Kidney (tissue), 14 donors: Measurements from ENCODE around the gene ZNF569. TPM values are rescaled to one million over a fixed set of nuclear protein-coding genes. Genes with fewer than 3 reads are reported as not detected.

Experiments
- DNase-seq, 5 donors: peaks; one replicate each; pipeline ENCODE4 v3.0.0-alpha.2; 2013 to 2020
- FAIRE-seq: peaks from 2 replicates; lab custom pipeline; 2012; peaks lifted over from hg19 to GRCh38; lab: Jason Lieb, UNC
- H3K27ac ChIP-seq, 2 donors: one replicate each; pipeline ENCODE4 v1.7.0; 2013; ENCODE audit warnings: low read depth in 2 of 2, low read length in 2 of 2, inconsistent platforms in 1 of 2
- H3K27me3 ChIP-seq: one replicate; pipeline ENCODE4 v1.7.1; 2013; ENCODE audit warnings: low read length, inconsistent platforms; ENCODE audit not compliant: control insufficient read depth, insufficient read depth
- H3K36me3 ChIP-seq, 3 donors: one replicate each; pipeline versions ENCODE4 v1.7.0 to v1.7.1; 2013; ENCODE audit warnings: low read length in 3 of 3, control low read depth in 1 of 3, inconsistent platforms in 1 of 3; ENCODE audit not compliant: insufficient read depth in 3 of 3, control insufficient read depth in 2 of 3
- H3K4me1 ChIP-seq, 3 donors: one replicate each; pipeline versions ENCODE4 v1.7.0 to v1.7.1; 2013; ENCODE audit warnings: low read length in 3 of 3, inconsistent platforms in 1 of 3, low read depth in 1 of 3; ENCODE audit not compliant: control insufficient read depth in 2 of 3, insufficient read depth in 2 of 3
- H3K4me3 ChIP-seq, 3 donors: one replicate each; pipeline versions ENCODE4 v1.7.0 to v1.8.1; 2013; ENCODE audit warnings: low read length in 3 of 3, control low read depth in 1 of 3, inconsistent platforms in 1 of 3
- H3K9ac ChIP-seq, 3 donors: one replicate each; pipeline versions ENCODE4 v1.7.0 to v1.7.1; 2013; ENCODE audit warnings: low read length in 3 of 3, control low read depth in 1 of 3, inconsistent platforms in 1 of 3
- H3K9me3 ChIP-seq, 3 donors: one replicate each; pipeline versions ENCODE4 v1.7.0 to v1.7.1; 2013; ENCODE audit warnings: low read length in 3 of 3, control low read depth in 1 of 3, inconsistent platforms in 1 of 3; ENCODE audit not compliant: control insufficient read depth in 2 of 3, insufficient read depth in 1 of 3
- intact Hi-C: fragments of 100-400 bp; cut with DNase I; formaldehyde crosslinking; loops from one replicate; pipeline ENCODE4 v1.11.1; 2022
- polyA plus RNA-seq: library from polyadenylated mRNA; stranded (reverse); fragments of 350-450 nt; fragmentation: Illumina TruSeq; extraction: RNeasy Lipid Tissue Mini Kit (QIAGEN cat#74804); gene quantifications from one replicate; pipeline ENCODE4 v1.2.3, GENCODE V29; 2014; ENCODE audit warnings: low read depth, low replicate concordance; ENCODE audit not compliant: insufficient read depth
- total RNA-seq: library from RNA; stranded (reverse); fragmentation: NEBNext Ultra II Directional; extraction: Animal tissue kit (Norgen Biotek cat#: 25700); gene quantifications from one replicate; pipeline ENCODE4 v1.2.1, GENCODE V29; 2021
- TF ChIP-seq, protein P1 (sequence below): IDR thresholded peaks from 3 replicates; pipeline ENCODE4 v1.5.1; 2012; ENCODE audit warnings: mild to moderate bottlenecking, moderate library complexity, borderline replicate concordance; ENCODE audit not compliant: insufficient read depth; ENCODE audit errors: extremely low read depth
- donor health status: control.
- donor health status: control.
- donor health status: control.
- donor health status: control.
- donor health status: control.
- donor health status: DM: yes; HTN: yes; CAD: no.
- donor health status: Normal renal cell carcinoma (clear cell type).

ZNF569 gene
- total and polyA plus RNA-seq, 2 donors from 2014 or later = 2.7 to 6.9 TPM

- peak overlapping the region; percentile 89 to 94 (median 89) for H3K4me3 ChIP-seq
- no peaks in the 10 kb centered on the region for H3K9me3 ChIP-seq
- H3K27ac ChIP-seq = peak overlapping the region; percentile 95 to 98
- H3K4me1 ChIP-seq = peaks cover 0 to 15% (median 9%) of the 10 kb centered on the region in 3 donors
- H3K36me3 ChIP-seq = peaks cover 0 to 4% (median 0%) of the 10 kb centered on the region in 3 donors
- peak in 1 of 5 donors; percentile 54 for DNase-seq
- intact Hi-C loops = no loop called here
- no peaks in the 10 kb centered on the region for H3K27me3 ChIP-seq
- FAIRE-seq = no peak
- TF ChIP-seq, protein P1, sequence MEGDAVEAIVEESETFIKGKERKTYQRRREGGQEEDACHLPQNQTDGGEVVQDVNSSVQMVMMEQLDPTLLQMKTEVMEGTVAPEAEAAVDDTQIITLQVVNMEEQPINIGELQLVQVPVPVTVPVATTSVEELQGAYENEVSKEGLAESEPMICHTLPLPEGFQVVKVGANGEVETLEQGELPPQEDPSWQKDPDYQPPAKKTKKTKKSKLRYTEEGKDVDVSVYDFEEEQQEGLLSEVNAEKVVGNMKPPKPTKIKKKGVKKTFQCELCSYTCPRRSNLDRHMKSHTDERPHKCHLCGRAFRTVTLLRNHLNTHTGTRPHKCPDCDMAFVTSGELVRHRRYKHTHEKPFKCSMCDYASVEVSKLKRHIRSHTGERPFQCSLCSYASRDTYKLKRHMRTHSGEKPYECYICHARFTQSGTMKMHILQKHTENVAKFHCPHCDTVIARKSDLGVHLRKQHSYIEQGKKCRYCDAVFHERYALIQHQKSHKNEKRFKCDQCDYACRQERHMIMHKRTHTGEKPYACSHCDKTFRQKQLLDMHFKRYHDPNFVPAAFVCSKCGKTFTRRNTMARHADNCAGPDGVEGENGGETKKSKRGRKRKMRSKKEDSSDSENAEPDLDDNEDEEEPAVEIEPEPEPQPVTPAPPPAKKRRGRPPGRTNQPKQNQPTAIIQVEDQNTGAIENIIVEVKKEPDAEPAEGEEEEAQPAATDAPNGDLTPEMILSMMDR = no peak
- peak overlapping the region; percentile 64 to 93 (median 85) for H3K9ac ChIP-seq
Observed at GRCh38 chr19:37505958-37506386, 38.7 kb upstream of the ZNF569 start.

DNA sequence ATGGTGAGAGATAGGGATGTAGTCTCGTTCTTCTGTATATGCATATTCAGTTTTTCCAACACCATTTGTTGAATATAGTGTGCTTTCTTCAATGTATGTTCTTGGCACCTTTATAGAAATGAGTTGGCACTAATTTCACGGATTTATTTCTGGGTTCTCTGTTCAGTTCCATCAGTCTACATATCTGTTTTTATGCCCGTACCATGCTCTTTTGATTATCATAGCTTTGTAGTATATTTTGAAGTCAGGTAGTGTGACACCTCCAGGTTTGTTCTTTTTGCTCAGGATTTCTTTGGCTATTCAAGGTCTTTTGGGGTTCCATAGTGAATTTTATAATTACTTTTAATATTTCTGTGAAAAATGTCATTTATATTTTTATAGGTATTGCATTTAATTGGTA is 25.0 kb upstream of the ZNF569 start:
- intact Hi-C loops = no loop called here
- no peak overlapping the region for H3K9ac ChIP-seq
- FAIRE-seq = no peak

GRCh38 chr19:37484406-37485168 is 17.3 kb upstream of the ZNF569 start:
- Histone ChIP-seq H3K4me3 (peak overlapping the region in 2 of 3 donors; percentile 40 to 54), H3K36me3 (peaks cover 29 to 41% (median 30%) of the 10 kb centered on the region in 3 donors), H3K9me3 (peaks cover 15 to 75% (median 55%) of the 10 kb centered on the region in 3 donors), H3K27ac (no peak overlapping the region), H3K4me1 (no peaks in the 10 kb centered on the region), H3K9ac (no peak overlapping the region), H3K27me3 (no peaks in the 10 kb centered on the region)
- DNase-seq (no peak), FAIRE-seq (no peak)
- intact Hi-C loops = no loop called here
- TF ChIP-seq, protein P1 = no peak

More for the DNA sequence above, 25.0 kb upstream of the ZNF569 start:
- DNase-seq = no peak
- H3K36me3 ChIP-seq = no peaks in the 10 kb centered on the region
- no peak overlapping the region for H3K27ac ChIP-seq
- no peaks in the 10 kb centered on the region for H3K27me3 ChIP-seq
- H3K9me3 ChIP-seq = peaks cover 0 to 35% (median 15%) of the 10 kb centered on the region in 3 donors
- TF ChIP-seq, protein P1 = no peak
- no peak overlapping the region for H3K4me3 ChIP-seq
- H3K4me1 ChIP-seq = no peaks in the 10 kb centered on the region
